ENCODE measurements around the gene DBP.
"Not testable (repeated sequence)": the region's sequence is repeated elsewhere in the genome, so short reads cannot be mapped to it uniquely, and the experiment has no call there.

DBP gene

DNA sequence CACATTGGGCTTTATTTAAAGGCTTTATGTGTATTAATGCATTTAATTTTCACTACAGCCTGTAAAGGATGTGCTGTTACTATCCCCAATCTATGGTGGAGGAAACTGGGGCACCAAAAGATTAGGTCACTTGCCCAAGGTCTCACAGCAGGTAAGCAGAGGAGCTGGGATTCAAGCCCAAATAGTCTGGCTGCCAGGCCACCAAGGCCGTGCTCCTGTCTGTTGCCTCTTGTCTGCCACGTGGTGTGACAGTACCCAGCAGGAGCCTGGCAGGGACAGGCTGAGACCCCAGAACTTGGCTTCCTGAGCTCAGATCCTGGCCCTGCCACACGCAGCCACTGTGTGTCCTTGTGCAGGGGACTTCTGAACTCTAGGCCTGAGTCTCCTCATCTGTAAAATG is 31.2 kb upstream of the DBP start:
- no peak for DNase-seq (ENCODE audit: low read depth in 3 of 3)

DNA sequence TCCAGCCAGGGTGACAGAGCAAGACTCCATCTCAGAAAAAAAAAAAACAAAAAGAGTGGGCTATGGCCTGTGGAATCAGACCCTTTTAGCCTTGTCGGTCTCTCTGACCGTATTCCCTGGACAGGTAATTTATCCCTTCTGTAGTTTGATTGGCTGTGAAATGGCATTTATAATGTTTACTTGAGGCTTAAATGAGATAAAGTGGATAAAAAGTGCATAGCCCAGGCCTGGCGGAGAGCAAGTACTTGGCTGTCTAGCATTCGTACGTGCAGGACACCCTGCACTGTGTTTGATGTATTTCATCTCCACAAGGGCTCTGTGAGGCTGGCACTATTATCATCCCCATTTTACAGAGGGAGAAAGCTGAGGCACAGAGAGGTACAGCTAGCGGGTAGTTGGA is 28.6 kb upstream of the DBP start:
- no peak for DNase-seq (ENCODE audit: low read depth in 3 of 3)

- DNase-seq (ENCODE audit: low read depth in 3 of 3), result no peak
Observed at GRCh38 chr19:48664476-48664875, 27.3 kb upstream of the DBP start.

DNA sequence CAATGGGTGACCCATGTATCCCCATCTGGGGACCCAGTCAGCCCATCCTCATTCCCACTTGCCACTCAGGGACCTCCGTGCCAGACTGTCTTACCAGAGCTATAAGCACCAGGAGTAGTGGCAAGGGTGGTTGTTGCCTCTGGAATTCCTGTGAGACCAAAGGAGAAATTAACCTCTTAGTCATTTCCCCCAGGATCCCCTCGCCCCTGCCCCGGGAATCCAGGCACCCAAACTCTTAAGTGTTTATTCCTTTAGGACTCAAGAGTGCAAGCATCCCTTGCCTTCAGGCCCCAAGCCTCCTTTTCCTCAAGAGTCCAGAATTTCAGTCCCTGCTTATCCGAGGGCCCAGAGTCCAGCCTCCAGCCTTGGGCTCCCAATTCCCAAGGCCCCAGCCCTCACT is 26.5 kb upstream of the DBP start:
- no peak for DNase-seq (ENCODE audit: low read depth in 3 of 3)

DNA sequence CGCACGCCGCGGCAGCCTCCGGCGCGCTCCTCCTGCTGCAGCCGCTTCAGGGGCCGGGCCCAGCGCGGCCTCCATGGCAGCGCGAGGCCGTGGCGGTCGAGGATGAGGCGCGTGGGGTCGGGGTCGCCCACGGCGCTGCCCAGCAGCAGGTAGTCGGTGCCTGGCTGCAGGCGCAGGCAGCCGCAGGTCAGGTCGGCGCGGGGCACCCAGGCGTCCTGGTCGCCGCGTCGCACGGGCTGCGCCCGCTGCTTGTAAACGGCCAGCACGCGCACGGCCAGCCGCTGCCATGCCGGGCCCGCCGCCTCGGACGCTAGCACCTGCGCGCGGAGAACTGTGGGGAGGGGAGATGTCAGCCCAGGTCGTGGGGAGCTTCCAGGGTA is 24.5 kb upstream of the DBP start:
- no peak for DNase-seq (ENCODE audit: low read depth in 3 of 3)

DNA sequence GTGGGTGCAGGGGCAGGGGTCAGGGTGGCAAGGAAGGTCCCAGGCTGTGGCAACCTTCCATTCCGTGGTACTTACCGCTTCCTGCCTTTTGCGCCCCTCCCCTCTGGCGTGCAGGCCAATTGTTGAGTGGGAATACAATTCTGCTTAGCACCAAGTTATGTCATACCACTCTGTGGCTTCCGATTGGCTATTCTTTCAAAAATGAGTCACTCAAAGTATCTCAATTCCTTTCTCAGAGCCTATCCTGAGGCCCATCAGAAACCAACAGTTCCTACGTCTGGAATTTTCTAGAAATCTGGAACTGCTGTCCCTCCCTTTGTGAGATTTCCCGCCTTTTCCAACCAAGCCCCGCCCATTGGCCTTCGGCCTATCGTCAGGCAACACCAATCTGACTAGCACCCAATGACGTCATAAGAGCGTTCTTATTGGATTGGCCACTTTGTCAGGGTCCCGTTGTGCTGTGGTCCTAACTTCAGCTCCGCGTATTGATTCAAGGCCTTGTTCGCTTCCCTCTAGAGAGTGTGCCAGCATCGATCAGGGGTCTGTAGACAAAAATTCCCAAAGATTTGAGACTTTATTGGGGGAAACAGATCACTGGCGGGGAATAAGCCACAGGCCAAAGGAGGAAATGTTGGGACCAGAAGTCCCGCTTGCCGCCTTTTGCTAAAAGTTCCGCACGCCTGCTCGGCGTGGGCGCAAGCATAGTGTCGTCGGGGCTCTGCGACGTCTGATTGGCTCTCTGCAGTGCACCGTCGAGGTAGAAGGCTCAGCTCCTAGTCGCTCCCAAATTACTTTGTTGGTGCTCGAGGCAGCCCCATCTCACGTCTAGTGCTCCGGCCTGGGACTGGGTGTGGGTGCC is 23.9 kb upstream of the DBP start:
- peak; percentile 66 to 85 (median 69) for DNase-seq (ENCODE audit: low read depth in 3 of 3)

DNA sequence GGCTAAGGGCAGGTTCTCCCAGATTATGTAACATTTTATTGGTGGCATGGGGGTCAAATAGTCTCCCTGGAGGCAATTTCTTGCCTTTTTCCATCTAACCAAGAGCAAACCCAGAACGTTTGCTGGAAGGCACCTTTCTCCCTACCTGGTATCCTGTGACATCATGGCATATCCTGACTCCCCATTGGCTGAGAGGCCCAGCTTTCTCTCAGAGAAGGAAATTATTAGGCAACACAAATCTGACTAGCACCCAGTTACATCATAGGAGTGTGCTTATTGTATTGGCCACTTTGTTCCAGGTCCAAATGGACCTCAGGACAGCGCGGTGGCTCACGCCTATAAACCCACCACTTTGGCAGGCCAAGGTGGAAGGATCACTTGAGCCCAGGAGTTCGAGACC is 22.6 kb upstream of the DBP start:
- no peak for DNase-seq (ENCODE audit: low read depth in 3 of 3)

GRCh38 chr19:48658483-48658882 is 21.3 kb upstream of the DBP start:
- no peak for DNase-seq (ENCODE audit: low read depth in 3 of 3)

DNA sequence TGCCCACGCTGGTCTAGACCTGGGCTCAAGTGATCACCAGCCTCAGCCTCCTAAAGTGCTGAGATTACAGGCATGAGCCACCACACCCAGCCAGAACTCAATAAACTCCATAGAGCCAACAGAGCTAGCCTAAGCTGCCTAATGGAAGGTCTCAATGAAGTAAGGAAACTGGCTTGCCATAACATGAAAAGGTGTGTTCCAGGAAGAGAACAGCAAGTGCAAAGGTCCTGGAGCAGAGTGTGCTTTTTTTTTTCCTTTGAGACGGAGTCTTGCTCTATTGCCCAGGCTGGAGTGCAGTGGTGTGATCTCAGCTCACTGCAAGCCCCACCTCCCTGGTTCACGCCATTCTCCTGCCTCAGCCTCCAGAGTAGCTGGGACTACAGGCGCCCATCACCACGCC is 20.6 kb upstream of the DBP start:
- DNase-seq (ENCODE audit: low read depth in 3 of 3), result not testable (repeated sequence)

GRCh38 chr19:48656840-48657474 is 19.8 kb upstream of the DBP start:
- DNase-seq (ENCODE audit: low read depth in 3 of 3), result no peak

GRCh38 chr19:48654299-48655059 is 17.3 kb upstream of the DBP start:
- no peak for DNase-seq (ENCODE audit: low read depth in 3 of 3)

- no peak for DNase-seq (ENCODE audit: low read depth in 3 of 3)
Observed at GRCh38 chr19:48651683-48652048, 14.5 kb upstream of the DBP start.

- DNase-seq (ENCODE audit: low read depth in 3 of 3), result no peak
Observed at GRCh38 chr19:48650974-48651682, 13.9 kb upstream of the DBP start.

- DNase-seq (ENCODE audit: low read depth in 3 of 3), result no peak
Observed at GRCh38 chr19:48648134-48648533, 11.0 kb upstream of the DBP start.

DNA sequence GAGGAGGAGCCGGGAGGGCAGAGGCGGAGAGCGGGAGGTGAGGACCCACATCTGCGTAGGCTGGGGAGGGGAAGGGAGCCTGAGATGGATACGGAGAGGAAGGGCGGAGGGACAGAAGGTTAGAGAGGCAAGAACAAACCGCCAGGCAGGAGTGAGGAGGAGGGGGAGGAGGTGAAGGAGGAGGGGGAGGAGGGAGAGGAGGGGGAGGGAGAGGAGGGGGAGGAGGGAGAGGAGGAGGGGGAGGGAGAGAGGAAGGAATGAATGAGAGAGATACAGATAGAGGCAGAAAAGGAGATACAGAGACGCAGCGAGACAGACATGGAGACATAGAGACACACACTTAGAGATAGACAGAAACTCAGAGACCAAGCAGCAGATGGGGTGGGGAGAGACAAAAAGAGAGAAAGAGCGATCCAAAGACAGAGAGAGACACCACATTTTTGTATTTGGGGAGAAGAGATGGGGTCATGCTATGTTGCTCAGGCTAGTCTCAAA is 9.6 kb upstream of the DBP start:
- DNase-seq (ENCODE audit: low read depth in 3 of 3), result no peak

DNA sequence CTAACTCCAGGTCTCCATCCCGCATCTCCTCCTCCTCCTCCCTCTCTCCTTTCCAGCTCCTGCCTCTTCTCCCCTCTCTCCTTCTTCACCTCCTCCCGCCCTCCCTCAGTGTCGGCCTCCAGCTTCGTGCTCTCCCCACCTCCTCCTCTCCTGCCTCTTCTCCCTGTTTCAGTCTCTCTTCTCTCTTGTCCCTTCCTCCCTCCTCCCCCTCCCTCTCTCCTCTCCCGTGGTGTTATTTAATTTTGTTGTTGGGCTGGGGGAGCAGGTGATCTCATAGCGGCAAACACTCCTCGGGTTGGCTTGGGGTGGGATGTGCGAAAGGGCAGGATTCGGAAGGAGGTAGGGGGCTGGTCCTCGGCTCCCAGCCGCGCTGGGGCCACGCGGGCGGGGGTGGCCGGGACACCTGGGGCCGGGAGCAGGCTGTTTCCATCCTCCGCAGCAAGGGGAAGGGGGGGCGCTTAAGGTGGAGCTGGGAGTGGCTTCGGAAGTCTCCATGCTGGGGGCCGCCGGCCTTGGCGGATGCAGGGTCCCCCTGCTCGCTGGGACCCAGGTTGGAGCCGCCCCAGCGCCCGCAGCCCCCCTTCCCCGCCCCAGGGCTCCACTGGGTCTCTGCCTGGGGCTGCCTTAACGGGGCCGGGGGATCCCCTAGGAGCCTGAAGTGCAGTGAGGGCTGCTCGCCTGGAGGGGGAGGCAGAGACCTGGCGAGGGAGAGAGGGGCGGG is 9.0 kb upstream of the DBP start, which contains the start of gene CA11:
Gene CA11 (minus strand): TSS at position 187 of the 721 bp plus-strand sequence. CDS start 555 bp downstream, outside the sequence.
- peak; percentile 82 to 91 (median 85) for DNase-seq (ENCODE audit: low read depth in 3 of 3)

GRCh38 chr19:48645620-48646000 is 8.4 kb upstream of the DBP start:
- no peak for DNase-seq (ENCODE audit: low read depth in 3 of 3)

DNA sequence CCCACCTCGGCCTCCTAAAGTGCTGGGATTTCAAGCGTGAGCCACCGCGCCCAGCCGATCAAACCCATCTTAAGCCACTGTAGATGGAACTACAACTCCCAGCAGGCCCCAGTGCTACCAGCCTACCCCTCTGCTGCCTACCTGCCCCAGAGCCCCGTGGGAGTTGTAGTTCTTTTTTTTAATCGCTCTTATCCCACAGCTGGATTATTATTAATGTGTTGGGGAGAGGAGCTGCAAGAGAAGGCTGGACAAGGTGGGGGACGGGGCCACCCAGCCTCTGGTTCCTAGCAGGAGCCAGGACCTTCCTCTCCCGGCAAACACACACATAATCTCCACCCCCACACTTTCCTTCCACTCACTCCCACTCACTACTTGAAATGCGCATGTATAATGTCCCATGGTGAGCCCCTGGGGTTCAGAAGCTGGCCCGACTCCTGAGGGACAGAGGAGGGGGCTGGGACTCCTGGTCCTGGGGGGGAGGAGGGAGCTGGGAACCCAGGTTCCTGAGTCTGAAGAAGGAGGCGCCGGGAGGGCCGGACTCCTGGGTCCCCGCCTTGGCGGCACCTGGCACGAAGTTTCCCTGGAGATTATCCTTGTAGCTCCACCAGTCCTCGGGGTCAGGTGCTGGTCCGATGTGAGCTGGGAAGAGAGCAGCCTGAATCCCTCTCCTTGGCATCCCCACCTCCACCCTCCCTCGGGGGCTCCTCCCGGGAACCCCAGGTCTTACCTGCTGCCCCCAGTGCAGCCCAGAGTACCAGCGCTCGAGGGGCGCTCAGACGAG is 7.8 kb upstream of the DBP start:
- DNase-seq (ENCODE audit: low read depth in 3 of 3), result peak in 2 of 3 experiments; percentile 62 to 70

- no peak for DNase-seq (ENCODE audit: low read depth in 3 of 3)
Observed at GRCh38 chr19:48644355-48644754, 7.2 kb upstream of the DBP start.

DNA sequence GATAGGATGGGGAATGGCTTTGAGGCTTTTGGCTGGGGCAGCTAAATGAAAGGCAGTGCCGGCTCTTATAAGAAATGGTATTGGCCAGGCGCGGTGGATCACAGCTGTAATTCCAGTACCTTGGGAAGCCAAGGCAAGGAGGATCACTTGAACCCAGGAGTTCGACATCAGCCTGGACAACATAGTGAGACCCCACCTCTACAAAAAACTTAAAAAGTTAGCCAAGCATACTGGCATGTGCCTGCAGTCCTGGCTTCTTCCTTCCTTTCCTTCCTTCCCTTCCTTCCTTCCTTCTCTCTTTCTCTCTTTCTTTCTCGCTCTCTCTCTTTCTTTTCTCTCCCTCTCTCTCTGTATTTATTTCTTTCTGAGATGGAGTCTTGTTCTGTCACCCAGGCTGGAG is 5.7 kb upstream of the DBP start:
- DNase-seq (ENCODE audit: low read depth in 3 of 3), result no peak
